Superior temporal gyrus (tissue), 1 donor: ENCODE data around the gene RHBG.

ENCODE experiments used
- DNase-seq: peaks from one replicate; pipeline ENCODE4 v3.0.0-alpha.2; 2016; ENCODE audit errors: extremely low spot score

Gene RHBG

DNA sequence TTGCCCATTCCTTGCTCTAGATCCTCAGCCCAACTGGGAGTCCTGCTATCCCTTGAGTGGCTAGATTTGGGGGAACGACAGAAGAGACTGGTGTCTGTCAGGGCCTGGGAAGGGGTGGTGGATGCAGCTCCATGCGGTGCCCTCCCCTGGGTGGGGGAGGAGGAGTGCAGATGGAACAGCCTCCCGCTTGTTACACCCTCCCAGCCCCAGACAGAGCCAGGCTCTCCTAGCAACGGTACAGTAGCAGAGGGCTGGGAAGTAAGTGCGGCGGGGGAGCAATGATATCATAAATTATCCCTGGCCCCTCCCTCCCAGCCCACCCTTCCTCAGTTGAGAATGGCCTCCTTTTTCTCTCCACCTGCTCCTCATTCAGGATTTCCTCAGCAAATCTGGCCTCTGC lies 37.2 kb downstream of the RHBG start:
- DNase-seq, result no peak

DNA sequence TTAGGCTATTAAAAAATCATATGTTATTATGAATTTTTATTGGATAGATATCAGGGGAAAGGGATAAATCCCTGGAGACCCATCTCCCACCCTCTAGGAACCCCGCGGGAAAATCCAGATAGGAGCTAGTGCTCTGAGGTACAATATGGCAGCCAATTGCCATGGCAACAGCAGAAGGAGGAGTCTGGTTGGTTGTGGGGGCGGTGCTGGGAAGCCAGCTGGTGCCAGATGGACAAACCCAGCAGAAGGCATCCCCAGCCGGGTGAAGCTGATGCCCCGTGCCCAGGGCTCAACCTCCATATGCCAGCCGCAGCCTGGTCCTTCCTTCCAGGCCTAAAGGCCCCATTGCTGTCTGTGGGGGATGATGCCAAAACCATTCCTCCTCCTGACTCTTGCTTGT lies 38.3 kb downstream of the RHBG start:
- DNase-seq, result peak; percentile 87

DNA sequence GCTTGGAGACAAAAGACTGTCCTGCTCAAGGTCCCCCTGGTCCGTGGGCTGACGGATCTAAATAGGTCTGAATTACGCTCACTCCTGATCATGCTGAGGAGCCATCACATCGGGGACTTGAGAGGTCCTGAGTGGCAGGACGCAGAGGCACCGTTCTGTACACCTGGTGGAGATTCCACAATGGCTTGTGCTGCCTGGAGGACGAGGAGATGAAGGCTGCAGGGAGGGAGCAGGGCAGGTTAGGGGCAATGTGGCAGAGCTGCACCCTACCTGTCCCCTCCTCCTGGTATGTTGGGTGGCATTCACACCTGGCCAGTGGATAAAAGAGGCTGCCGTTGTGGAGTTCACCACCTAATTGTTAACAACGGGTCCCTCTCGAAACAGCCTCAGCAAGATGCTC lies 38.7 kb downstream of the RHBG start:
- DNase-seq, result no peak

DNA sequence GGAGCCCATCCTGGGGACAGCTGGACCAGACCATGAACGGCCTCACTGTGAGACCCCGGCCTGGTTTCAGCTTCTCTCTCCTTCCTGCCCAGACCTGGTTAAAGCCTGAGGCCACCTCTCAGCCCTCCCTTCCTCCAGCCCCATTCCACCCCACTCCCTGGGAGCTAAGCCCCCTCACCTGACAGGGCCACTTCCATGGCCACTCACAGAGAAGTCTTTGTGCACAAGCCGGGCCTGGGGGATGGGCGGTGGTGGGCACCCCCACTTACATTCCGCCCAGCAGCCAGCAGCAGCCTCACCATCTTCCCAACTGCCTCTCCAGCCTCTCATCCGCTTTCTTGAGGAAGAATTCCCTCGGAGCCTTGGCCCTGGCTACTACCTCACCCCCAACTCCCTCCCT lies 40.4 kb downstream of the RHBG start:
- no peak for DNase-seq

DNA sequence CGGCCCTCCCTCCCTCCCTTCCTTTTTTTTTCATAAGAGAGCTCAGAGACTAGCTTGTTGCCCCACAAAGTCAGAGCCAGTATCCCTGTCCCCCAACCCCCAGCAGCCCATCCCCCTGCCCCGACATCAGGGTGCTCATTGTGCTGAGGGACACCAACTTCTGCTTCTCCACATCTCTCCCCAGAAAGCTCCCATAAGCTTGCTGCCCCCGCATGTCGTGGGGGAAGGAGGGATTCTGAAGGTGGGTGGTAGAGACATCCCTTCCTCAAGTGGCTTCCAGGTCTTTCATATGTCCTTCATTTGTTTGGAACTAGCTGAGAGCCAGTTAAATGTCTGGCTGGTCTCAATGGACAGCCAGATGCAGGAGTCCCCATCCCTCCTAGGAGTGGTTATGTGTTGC lies 41.2 kb downstream of the RHBG start:
- DNase-seq, result no peak

DNA sequence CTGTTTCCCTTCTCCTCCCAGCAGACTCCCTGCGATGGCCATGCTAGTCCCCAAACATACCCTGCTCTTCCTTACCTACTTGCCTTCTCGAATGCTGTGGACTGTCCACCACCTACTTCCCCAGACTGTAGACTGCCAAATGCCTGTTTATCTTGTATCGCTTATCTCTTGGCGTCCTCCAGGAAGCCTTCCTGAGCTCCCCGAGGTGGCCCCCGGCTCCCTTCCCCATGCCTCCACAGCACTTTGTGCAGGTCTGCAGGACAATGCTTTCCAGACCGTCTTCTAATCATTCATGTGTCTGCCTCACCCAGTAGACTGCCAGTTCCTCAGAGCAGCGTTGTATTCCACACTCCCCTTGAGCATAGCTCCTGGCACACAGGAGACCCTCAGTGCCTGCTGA lies 41.7 kb downstream of the RHBG start:
- no peak for DNase-seq

DNA sequence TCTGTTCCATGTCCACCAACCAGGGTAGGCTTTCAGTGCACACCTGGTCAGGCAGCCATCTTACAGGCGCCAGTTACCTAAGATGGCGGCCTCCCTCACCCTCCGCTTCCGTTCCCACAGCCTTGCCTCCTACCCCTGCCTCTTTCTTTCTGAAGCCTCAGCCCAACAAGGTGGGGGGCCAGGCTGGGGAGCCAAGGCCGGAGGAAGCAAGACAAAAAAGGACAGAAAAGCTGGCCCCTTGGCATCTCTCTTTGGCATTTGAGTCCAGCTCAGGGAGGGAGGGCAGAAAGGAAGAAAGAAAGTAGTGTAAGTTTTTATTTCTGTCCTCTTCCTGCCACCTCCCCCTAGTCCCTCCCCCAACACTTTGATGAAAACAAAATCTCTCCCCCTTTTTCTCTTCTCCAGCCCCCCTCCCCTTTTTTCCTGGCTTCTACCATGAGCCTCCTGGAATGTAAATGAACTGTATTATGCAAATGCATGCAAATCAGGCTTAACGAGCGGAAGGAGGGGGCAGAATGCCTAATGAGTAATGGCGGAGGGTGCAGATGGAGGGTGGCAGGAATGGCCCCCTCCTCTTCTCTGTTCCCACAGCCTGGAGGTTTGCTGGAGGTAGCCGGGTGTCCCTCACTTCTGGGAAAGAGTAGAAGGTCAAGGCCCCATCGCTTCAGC lies 43.8 kb downstream of the RHBG start:
- no peak for DNase-seq

DNA sequence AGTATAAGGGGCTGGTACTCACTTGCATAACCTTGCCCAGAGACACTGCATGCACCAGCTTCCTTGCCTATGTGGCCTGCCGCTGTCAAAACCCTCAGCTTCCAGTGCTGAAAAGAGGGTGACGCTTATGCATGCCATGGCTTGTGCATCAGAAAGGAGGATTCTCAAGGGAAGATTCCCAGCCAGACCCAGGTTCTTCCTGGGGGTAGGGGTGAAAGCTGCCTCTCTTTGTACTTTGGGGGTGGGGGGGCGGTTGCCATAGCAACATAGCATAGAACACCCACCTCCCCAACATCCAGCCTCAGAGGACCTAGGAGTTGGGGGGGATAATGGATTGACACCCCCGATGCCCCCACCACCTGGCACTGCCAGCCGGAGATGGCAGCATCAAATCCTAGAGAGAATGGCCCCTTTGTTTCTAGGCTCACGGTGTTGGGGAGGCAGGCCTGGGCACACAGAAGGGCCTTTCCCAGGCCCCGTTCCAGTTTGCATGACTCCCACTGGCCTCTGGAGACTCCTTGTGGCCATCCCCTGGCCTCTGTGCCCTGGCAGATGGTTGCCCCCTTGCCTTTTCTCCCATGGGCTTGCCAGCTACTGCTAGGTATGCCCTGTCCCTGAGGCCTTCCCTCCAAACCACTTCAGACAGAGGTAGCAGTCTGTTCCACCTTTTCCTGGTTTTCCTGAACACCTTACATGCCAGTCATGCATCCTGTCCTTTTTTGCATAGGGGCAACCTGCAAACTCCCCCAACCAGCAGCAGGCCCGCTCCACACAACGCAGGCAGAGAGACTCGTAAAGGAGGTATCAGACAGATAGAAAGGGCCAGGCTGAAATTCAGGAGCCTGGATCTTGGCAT lies 44.6 kb downstream of the RHBG start:
- peak; percentile 96 for DNase-seq

DNA sequence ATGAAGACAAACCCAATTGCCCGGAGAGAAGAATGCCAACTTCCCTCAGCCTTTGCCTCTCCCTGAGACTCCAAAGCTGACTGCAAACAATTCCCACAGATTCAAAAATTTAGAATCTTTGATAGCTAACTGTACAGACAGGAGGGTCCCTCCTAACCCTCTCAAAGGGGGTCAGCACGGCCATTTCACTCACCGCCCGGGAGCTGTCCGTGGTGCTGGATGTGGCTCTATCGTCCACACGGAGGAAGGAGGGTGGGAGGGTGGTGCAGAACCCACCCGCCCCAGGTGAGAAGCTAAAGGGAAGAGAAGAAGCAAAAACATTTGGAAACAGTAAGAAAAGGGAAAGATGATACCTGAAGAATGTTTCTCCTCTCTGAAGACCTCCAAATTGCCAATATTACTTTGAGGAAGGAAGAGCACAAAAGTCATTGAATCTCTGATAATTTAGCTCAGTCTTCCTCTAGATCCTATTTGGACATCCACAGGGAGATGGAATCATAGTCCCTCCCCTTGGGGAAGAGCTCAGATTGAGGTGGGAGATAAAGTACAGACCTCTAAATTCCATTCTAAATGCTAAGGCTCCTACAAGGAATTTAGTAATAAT lies 45.6 kb downstream of the RHBG start:
- no peak for DNase-seq

DNA sequence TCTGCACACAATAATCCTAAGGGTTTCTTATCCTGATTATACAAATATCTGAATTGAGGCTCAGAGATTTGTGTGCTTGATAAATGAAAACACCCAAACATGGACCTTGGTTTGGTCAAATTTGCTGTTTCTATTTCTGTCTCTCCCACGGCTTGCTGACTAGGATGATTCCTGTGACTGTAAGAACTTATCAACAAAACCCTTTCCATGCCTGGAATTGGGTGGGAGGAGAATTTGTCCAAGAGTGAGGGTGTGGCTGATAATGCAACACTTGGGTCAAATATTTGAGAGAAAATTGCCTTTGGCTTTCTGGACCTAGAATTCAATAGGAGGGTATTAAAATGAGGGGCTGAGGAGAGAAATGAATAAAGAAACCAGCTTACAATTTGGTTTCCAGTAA lies 48.0 kb downstream of the RHBG start:
- DNase-seq, result no peak

DNA sequence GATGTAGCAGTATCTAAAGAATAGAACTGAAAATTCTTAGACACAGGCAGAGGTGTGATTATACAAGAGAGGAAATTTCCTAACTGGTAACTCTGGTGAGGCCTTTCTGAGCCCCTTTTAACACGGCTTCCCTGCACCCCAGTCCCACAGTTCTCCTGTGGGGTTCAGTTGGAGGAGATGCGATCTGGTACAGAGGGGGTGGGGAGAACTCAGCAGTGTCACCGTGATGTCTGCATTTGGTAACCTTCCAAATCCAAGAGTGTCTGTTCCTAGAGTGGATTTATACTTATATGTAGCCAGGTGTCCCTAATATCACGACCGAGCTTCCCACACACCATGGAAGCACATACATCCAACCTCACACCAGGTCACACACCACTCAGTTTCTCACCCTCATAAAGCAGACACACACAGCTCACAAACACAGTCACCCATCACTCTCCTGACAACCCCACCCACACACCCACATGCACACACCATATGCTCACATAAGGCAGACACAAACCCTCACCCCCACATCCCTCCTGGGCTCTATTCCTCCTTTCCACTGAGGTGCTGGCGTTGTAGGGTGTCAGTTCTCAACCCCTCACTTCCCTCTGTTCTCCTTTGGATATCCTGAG lies 48.5 kb downstream of the RHBG start:
- no peak for DNase-seq

DNA sequence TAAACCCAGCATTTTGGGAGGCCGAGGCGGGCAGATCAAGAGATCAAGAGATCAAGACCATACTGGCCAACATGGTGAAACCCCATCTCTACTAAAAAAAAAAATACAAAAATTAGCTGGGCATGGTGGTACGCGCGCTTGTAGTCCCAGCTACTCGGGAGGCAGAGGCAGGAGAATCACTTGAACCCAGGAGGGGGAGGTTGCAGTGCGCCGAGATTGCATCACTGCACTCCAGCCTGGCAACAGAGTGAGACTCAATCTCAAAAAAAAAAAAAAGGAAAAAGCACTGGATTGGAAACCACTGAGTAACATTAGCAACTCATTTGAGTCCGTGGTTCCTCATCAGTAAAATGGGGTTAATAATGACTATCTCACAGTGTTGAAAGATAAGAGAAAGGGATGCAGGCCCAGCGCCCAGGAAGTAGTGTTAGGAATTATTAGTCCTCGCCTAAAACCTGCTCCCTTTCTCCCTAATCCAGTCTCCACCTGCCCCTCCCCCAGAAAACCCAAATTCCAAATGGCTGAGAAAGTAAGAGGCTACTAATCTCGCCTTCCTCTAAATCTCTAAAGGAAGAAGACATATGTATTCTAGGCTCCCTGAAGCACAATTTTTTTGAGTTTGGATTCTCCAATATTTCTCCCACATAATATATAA lies 49.5 kb downstream of the RHBG start:
- no peak for DNase-seq

DNA sequence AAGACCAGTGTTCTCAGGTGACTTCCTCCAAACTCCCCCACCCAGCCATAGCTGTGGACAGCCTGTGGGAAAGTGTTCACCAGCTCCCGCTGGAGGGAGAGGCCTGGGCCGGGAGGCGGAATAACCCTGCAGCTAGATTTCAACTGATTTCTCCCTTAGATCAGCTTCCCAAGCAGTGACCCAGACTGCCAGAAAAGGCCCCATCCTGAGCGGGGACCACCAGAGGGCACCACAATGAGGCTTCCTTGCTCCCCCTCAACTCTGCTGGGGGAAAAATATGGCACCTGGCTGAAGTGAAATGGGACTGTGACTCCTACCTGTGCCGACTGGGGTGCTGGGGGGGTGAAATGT lies 50.8 kb downstream of the RHBG start:
- DNase-seq, result no peak

DNA sequence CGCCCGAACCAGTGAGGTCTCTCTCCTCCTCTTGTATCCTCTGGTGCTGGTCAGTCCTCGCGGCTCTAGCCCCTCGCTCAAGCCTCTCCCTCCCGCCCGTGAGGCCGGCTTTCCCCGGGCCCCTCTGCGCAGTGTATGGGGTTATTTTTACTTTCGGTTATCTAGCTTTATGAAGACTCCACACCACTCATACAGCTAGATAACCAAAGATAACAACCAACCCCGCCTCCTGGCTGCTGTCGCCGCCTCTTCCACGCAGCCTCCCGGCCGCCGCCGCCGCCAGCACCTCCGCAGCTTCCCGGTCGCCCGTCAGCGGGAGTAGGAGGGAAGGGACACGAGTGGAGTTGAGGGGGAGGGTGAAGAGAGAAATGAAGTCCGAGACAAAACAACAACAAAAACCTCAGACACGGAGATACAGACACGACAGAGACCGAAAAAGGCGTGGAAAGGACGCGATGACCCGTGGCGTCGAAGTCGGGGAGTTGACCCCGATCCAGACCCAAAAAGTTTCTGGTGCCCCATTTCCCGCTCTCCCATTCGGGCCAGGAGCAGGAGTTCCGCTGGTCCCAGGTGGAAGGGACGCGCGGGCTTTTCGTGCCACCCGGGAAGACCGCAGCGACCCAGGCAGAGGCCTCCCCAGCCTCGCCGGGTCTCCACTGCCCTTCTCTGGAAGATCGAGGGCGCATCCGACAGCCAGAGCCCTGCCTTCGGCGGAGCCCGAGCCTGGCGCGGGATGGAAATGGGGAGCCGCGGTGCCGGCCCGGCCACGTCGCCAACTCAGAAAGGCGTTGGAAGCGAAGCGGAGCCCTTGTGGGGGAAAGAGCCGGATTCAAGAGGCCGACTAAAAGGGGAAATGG lies 51.4 kb downstream of the RHBG start:
- DNase-seq, result no peak

DNA sequence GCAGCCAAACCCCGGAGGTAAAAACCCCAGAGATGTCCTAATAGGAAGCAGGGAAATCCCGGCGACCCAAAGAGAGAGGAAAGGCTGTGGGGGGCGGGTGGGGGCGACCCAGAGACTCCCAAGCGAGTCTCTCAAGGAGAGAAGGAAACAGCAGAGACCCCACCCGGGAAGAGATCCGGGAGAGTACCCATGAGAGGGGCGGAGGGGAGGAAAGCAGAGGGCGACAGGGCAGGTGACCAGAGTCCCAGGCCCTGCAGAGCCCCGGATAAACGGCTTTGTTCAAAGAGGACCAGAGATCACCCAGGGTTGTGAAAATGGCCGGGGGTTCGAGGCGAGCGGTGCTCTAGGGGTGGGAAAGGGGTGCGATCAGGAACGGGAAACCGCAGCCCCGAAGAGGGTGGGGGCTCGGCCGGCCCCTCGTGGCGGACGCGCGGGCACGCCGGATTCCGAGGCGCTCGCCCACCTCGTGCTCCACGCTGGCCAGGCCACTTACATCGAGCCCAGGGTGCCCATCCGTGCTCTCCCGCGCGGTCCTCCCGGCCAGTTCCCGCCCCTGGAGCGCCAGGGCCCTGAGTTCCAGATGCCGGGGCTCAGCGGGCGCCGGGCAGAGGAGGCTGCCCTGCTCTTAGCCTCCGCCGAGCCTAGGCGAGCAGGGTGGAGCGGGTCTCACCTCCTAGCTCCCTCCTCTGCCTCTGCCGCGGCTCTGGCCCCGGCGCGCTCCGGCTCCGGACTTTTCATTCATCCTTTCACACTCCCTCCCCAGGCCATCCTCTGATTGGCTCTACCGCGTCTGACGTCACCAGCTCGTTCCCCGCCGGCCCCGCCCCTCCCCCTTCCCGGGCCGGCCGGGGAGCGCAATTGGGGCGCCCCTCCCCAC lies 52.3 kb downstream of the RHBG start:
- DNase-seq, result peak; percentile 95

DNA sequence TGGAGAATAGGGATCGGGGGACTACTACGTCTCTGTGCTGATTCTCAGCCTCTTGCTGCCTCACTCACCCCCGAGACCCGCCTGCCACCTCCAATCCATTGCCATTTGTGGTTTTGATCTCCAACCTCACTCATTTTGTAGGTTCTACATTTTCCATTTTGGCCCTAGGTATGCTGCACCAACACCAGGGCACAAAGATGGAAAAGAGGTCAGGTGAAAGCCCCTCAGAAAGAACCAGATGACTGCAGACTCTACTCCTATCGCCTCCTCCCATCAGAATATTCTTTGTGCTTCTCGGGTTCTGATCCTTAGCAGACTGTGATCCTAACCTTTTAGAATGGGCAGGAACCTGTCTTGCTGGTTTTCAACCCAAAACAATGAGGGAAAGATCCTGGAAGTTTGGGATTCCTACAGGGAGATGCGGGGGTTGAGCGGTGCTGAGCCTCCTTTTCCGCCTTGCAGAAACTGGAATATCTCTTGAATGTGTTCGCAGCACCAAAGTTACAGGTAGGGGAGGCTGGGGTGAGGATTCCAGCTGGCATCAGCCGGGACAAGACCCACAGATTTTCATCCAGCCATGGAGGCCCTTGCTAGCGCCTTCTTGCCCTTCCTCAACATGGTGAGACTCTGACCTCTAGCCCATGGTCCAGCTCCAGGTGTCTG lies 53.1 kb downstream of the RHBG start:
- no peak for DNase-seq

DNA sequence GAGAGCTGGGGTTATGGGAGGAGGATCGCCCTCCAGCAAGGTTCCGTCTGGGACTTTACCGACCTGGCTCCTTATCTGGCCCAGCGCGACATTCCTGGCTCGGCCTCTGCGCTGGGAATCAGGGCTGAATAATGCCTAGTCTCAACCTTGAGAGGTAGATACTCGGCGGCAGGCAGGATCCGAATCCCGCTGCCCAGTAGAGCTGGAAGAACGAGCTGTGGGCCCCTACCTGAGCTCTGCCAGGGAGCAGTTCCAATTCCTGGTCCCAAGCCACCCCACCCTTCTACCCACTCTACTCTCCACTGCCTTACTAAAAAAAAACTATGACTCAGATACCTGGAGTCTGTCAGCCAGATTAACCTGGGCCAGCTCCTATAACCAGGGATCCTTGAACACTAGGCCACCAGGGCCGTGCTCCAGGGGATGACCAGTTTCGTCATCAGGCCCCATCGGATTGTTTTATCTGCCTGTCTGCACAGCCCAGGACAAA lies 53.6 kb downstream of the RHBG start:
- DNase-seq, result no peak

DNA sequence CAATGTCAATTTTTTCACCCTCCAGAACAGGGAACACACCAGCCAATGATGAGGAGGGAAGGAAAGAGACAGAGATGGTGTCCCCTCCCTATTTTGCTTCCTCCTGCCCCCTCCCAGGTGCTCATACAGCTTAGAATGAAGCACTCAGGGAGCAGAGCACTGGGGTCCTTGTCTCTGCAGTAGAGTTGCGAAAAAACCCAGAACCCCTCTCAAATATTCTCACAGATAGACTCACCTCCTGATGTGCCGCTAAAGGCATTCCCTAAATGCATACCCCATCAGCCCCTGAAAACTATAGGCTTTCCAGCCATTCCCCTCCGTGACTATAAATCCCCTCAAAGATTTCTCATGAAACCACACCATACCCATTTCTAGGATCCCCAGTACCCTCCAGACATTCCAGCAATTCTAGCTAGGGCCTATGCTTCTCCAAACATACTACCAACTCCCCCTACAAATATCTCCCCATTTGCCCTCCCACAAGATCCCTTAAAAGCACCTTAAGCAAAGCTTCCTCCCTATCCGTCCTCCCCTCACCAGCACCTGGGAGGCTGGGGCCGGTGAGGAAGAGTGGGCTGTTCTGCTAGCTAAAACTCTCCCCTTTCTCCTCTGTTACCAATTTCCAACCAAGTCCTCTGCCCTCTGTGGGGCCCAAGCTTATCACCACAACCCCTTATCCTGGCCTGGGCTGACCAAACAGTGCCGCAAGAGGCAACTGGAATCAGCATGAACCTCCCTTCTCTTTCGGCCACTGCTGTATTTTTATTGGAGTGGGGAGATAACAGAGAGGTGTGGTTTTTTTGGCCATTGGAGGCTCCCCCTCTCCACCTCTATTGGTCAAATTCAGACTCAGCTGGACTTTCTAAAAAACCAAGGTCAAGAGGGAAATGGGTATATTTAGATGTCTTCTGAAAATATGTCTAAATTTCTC lies 54.7 kb downstream of the RHBG start:
- no peak for DNase-seq
